ENCODE data around the gene FAM20A. TPM values are rescaled to one million over a fixed set of nuclear protein-coding genes. Genes with fewer than 3 reads are reported as not detected.

Gene FAM20A
- total and polyA plus RNA-seq, 9 of the 15 experiments (the other 6 are each of a cell fraction or from before 2014, with no cell fraction given) = 0.07 TPM; not detected in 8

DNA sequence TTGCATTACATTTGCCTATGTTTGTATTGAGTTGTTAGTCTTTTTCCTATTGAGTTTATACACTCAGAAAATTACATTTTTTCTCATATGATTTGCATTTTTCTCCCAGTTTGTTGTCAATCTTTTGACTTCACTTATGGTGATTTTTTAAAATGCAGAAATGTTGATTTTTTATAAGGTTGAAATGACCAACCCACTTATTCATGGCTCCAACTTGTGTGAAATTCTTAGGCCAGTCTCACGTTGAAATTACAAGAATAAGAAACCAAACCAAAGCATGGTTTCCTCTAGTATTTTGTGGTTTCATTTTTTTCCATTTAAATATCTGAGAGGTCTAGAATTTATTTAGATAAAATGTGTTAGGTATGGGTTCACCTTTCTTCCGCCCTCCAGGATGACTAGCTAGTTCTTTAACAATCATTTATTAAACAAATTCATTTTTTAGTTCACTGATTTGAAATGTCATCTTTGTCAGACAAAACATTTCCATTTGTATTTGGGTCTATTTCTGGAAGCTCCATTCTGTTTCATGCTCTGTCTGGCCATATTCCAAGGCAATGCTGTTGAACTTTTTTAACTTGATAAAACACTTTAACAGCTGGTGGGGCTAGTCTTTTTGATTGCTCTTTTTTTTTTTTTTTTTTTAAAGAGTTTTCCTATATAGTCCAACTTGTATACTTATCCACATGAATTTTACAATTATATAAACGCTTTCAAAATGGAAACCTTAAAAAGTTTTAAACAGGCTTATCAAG, 40.0 kb downstream of the FAM20A start:
- in situ Hi-C loops (cut with MboI) = no loop called here
- FAIRE-seq = no peak
- CTCF ChIA-PET (ENCODE audit: low intra/inter-chr PET ratio) = no interaction called here

More for the DNA sequence above, 40.0 kb downstream of the FAM20A start:
- Histone ChIP-seq H3K27me3 (ENCODE audit: control insufficient read depth in 2 of 2, insufficient read depth in 2 of 2, low read length in 2 of 2) (peaks cover 12 to 13% of the 10 kb centered on the region in 2 experiments; a peak in 4 of 5 replicates), H3K79me2 (ENCODE audit: control insufficient read depth, insufficient read depth, low read length) (no peaks in the 10 kb centered on the region), H3K9ac (ENCODE audit: insufficient read depth in 1 of 2, low read depth in 2 of 2, low read length in 2 of 2) (no peak overlapping the region), H2AFZ (ENCODE audit: low read depth, low read length) (no peak overlapping the region), H3K9me3 (replicated peaks; ENCODE audit: control insufficient read depth, insufficient read depth, low read depth, low read length) (no peaks in the 10 kb centered on the region), H3K4me2 (ENCODE audit: insufficient read depth, low read length) (no peak overlapping the region), H4K20me1 (replicated peaks; ENCODE audit: control insufficient read depth, insufficient read depth, low read length) (no peaks in the 10 kb centered on the region), H3K4me3 (no peak overlapping the region), H3K36me3 (ENCODE audit: control insufficient read depth, insufficient read depth, low read length) (no peaks in the 10 kb centered on the region), H3K4me1 (replicated peaks in 1 of 2; ENCODE audit: control insufficient read depth in 2 of 2, insufficient read depth in 2 of 2, low read length in 2 of 2) (no peaks in the 10 kb centered on the region), H3K9me1 (ENCODE audit: control insufficient read depth, insufficient read depth, low read length) (no peaks in the 10 kb centered on the region), H3K27ac (ENCODE audit: extremely low read depth, low read depth, low read length) (no peak overlapping the region)
- DNase-seq (ENCODE audit: extremely low read depth in 1 of 4, low spot score in 3 of 4) = no peak
- no TSS peak for BruUV-seq (replicated peaks)
- TF ChIP-seq SMAD2 (IDR thresholded peaks at IDR 0.05; ENCODE audit: low read depth, low read length) = no peak
- TF ChIP-seq, protein P1, sequence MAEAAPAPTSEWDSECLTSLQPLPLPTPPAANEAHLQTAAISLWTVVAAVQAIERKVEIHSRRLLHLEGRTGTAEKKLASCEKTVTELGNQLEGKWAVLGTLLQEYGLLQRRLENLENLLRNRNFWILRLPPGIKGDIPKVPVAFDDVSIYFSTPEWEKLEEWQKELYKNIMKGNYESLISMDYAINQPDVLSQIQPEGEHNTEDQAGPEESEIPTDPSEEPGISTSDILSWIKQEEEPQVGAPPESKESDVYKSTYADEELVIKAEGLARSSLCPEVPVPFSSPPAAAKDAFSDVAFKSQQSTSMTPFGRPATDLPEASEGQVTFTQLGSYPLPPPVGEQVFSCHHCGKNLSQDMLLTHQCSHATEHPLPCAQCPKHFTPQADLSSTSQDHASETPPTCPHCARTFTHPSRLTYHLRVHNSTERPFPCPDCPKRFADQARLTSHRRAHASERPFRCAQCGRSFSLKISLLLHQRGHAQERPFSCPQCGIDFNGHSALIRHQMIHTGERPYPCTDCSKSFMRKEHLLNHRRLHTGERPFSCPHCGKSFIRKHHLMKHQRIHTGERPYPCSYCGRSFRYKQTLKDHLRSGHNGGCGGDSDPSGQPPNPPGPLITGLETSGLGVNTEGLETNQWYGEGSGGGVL (CRISPR knock-in tag; IDR thresholded peaks at IDR 0.05) = no peak
- TF ChIP-seq, protein P2, sequence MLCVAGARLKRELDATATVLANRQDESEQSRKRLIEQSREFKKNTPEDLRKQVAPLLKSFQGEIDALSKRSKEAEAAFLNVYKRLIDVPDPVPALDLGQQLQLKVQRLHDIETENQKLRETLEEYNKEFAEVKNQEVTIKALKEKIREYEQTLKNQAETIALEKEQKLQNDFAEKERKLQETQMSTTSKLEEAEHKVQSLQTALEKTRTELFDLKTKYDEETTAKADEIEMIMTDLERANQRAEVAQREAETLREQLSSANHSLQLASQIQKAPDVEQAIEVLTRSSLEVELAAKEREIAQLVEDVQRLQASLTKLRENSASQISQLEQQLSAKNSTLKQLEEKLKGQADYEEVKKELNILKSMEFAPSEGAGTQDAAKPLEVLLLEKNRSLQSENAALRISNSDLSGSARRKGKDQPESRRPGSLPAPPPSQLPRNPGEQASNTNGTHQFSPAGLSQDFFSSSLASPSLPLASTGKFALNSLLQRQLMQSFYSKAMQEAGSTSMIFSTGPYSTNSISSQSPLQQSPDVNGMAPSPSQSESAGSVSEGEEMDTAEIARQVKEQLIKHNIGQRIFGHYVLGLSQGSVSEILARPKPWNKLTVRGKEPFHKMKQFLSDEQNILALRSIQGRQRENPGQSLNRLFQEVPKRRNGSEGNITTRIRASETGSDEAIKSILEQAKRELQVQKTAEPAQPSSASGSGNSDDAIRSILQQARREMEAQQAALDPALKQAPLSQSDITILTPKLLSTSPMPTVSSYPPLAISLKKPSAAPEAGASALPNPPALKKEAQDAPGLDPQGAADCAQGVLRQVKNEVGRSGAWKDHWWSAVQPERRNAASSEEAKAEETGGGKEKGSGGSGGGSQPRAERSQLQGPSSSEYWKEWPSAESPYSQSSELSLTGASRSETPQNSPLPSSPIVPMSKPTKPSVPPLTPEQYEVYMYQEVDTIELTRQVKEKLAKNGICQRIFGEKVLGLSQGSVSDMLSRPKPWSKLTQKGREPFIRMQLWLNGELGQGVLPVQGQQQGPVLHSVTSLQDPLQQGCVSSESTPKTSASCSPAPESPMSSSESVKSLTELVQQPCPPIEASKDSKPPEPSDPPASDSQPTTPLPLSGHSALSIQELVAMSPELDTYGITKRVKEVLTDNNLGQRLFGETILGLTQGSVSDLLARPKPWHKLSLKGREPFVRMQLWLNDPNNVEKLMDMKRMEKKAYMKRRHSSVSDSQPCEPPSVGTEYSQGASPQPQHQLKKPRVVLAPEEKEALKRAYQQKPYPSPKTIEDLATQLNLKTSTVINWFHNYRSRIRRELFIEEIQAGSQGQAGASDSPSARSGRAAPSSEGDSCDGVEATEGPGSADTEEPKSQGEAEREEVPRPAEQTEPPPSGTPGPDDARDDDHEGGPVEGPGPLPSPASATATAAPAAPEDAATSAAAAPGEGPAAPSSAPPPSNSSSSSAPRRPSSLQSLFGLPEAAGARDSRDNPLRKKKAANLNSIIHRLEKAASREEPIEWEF (CRISPR knock-in tag; IDR thresholded peaks at IDR 0.05) = no peak
- no peak for TF ChIP-seq ZNF436 (CRISPR knock-in tag; IDR thresholded peaks at IDR 0.05)
- POLR2A ChIA-PET = interaction anchor here (0.8 kb wide), 1 partner anchor 121 kb away, joined by 3 read pairs; no protein-coding TSS in a partner anchor
- intact Hi-C loops (cut with micrococcal nuclease) = no loop called here
- no peak for ATAC-seq
- 5% methylated on average over 3 of the region's 3 CpGs for WGBS (ENCODE audit: insufficient coverage, low coverage, missing lambda C conversion rate)

Measured in K562 (cell line).